ENCODE results near the gene PPL. TPM values are rescaled to one million over a fixed set of nuclear protein-coding genes. Genes with fewer than 3 reads are reported as not detected.

The PPL gene
- total RNA-seq, 1 donor = 0.86 TPM

DNA sequence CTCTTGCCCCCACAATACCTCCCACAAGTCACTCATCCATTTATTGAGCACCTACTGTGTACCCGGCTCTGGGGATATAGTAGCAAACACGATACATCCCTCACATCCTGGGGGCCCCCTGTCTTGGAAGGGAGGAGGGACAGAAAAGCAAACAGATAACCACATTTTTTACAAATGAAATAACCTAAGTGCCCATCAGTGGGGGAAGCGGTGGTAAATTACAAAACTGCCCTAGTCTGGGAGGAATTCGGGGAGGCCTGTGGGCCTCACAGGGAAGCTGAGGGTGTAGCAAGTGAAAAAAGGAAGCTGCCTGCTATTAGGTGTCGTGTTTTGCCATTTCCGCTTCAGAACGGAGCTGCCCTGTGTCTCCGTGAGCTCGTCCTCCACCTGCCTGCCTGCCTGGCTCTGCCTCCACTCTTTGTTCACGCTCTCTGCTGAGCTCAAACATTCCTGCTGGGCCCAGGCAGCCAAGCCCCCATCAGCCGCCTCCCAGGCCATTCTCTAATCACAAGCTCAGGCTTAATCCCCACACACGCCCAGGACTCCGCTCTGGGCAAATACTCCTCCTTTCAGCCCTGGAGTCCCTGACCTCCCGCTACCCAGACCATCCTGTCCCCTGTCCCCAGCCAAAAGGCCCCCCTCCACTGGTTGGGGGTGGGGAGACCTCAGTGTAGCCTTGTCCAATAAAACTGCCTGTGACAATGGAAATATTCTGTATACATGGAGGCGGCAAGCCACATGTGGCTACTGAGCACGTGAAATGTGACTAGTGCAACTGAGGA is 11.0 kb upstream of the PPL start:
- peak; percentile 38 for DNase-seq (ENCODE audit: low read depth)
- TF ChIP-seq, protein P1, sequence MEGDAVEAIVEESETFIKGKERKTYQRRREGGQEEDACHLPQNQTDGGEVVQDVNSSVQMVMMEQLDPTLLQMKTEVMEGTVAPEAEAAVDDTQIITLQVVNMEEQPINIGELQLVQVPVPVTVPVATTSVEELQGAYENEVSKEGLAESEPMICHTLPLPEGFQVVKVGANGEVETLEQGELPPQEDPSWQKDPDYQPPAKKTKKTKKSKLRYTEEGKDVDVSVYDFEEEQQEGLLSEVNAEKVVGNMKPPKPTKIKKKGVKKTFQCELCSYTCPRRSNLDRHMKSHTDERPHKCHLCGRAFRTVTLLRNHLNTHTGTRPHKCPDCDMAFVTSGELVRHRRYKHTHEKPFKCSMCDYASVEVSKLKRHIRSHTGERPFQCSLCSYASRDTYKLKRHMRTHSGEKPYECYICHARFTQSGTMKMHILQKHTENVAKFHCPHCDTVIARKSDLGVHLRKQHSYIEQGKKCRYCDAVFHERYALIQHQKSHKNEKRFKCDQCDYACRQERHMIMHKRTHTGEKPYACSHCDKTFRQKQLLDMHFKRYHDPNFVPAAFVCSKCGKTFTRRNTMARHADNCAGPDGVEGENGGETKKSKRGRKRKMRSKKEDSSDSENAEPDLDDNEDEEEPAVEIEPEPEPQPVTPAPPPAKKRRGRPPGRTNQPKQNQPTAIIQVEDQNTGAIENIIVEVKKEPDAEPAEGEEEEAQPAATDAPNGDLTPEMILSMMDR (IDR thresholded peaks at IDR 0.05; ENCODE audit: insufficient read depth, low read depth, low read length) = no peak

DNA sequence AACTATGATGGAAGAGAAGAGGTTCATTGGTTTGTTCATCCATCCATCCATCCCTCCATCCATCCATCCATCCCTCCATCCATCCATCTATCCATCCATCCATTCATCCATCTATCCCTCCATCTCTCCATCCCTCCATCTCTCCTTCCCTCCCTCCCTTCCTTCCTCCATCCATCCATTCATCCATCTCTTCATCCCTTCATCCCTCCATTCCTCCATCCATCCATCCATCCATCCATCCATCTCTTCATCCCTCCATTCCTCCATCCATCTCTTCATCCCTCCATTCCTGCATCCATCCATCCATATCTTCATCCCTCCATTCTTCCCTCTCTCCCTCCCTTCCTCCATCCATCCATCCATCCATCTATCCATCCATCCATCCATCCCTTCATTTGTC is 10.0 kb upstream of the PPL start:
- no peak for DNase-seq (ENCODE audit: low read depth)
- H3K4me3 ChIP-seq (ENCODE audit: low read depth, low read length) = no peak overlapping the region
- TF ChIP-seq, protein P1 (IDR thresholded peaks at IDR 0.05; ENCODE audit: insufficient read depth, low read depth, low read length) = no peak

More for the DNA sequence above, 11.0 kb upstream of the PPL start:
- H3K4me3 ChIP-seq (ENCODE audit: low read depth, low read length) = no peak overlapping the region

DNA sequence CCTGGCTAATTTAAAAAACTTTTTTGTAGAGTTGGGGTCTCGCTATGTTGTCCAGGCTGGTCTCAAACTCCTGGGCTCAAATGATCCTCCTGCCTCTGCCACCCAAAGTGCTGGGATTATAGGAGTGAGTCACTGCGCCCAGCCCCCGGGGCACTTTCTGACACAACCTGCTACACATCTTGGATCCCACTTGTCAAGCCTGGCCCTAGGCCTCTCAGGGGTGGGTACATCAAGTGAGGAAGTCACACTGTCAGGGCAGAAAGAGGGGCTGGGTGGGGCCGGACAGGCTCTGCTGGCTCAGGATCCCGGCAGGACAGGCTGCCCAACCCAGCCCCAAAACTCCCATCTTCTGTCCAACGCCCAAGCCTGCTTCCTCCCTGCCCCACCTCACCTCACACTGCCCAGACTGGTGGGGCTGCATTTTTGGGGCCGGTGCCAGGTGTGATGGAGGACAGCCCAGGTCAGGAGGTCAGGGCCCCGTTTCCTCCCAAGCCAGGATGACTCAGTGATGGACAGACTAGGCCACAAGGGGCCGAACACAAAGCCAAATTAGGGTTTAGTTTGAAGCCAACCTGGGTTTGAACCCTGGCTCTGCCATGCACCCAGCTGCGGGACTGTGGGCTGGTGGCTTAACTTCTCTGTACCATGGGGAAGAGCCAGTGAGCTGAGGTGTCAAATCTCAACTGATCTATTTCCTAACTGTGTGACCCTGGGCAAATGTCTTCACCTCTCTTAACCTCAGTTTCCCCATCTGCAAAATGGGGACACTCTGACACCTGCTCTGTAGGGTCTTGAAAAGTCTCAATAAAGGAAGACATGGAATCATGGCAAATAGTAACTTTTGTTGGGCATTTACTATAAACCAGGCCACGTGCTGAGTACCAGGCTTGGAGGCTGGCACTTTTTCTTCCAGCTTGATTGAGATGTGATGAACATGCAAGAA is 8.9 kb upstream of the PPL start:
- no peak overlapping the region for H3K4me3 ChIP-seq (ENCODE audit: low read depth, low read length)
- peak; percentile 37 for DNase-seq (ENCODE audit: low read depth)
- TF ChIP-seq, protein P1 (IDR thresholded peaks at IDR 0.05; ENCODE audit: insufficient read depth, low read depth, low read length) = no peak

GRCh38 chr16:4944333-4945281 is 7.7 kb upstream of the PPL start:
- H3K4me3 ChIP-seq (ENCODE audit: low read depth, low read length) = no peak overlapping the region
- TF ChIP-seq, protein P1 (IDR thresholded peaks at IDR 0.05; ENCODE audit: insufficient read depth, low read depth, low read length) = no peak
- peak; percentile 98 for DNase-seq (ENCODE audit: low read depth)

- TF ChIP-seq, protein P1 (IDR thresholded peaks at IDR 0.05; ENCODE audit: insufficient read depth, low read depth, low read length) = no peak
- DNase-seq (ENCODE audit: low read depth) = no peak
- H3K4me3 ChIP-seq (ENCODE audit: low read depth, low read length) = no peak overlapping the region
Measured at GRCh38 chr16:4942481-4942880, 5.5 kb upstream of the PPL start.

DNA sequence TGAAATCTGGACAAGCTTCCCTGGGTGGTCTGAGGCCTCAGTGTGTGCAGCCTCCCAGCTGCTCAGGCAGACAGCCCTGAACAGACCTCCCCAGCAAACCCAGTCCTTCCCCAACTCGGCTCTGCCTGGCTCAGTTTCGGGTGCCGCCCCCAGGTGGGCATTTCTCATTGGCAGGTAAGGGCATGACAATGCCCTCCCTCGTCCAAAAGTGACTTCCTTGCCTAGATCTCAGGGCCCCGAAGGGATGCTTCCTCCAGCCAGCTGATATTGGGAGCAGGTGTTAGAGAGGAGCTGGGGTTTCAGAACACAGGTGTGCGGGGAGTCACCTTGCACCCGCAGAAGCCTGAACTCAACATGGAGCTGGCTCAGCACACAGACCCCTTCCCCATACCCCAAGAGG is 3.8 kb upstream of the PPL start:
- H3K4me3 ChIP-seq (ENCODE audit: low read depth, low read length) = no peak overlapping the region
- DNase-seq (ENCODE audit: low read depth) = no peak

More for the DNA sequence above, 3.8 kb upstream of the PPL start:
- TF ChIP-seq, protein P1 (IDR thresholded peaks at IDR 0.05; ENCODE audit: insufficient read depth, low read depth, low read length) = no peak

Measured in fibroblast of villous mesenchyme (primary cell).